OCI-LY7 (cell line): ENCODE data around the gene C2orf81. TPM values are rescaled to one million over a fixed set of nuclear protein-coding genes. Genes with fewer than 3 reads are reported as not detected.

ENCODE experiments used
- BruUV-seq: library from RNA; stranded (reverse); fragments of 400-500 nt; replicated peaks from 2 replicates; lab custom pipeline; 2021; lab: Mats Ljungman, UMichigan
- CTCF ChIA-PET: fragments of 300-600 bp; sonication (Branson Sonifier 250); formaldehyde crosslinking; loops from one replicate; lab custom pipeline; 2022; ENCODE audit warnings: antibody characterized with exemption; ENCODE audit not compliant: unreplicated experiment; lab: Charles Lee
- POLR2A ChIA-PET: fragments of 300-600 bp; sonication (Branson Sonifier 250); formaldehyde crosslinking; loops from one replicate; lab custom pipeline; 2022; ENCODE audit warnings: antibody characterized with exemption; lab: Charles Lee
- DNase-seq: peaks from one replicate; pipeline ENCODE4 v3.0.0-alpha.2; 2015; ENCODE audit warnings: low spot score
- H2AFZ ChIP-seq: fragments of 200-600 bp; sonication (generic), shearing (Covaris generic); 2 replicates; pipeline ENCODE4 v1.6.1; 2014; ENCODE audit warnings: mild to moderate bottlenecking, antibody characterized with exemption, low read length, moderate library complexity
- H3K27ac ChIP-seq: fragments of 200-600 bp; sonication (generic); 2 replicates; pipeline ENCODE4 v1.5.1; 2014; ENCODE audit warnings: mixed run types, low read depth, mild to moderate bottlenecking, moderate library complexity, low read length, inconsistent platforms; ENCODE audit not compliant: poor library complexity, severe bottlenecking
- H3K36me3 ChIP-seq: fragments of 200-600 bp; sonication (generic); 2 replicates; pipeline ENCODE4 v1.6.1; 2014; ENCODE audit warnings: mild to moderate bottlenecking, antibody characterized with exemption, low read length, moderate library complexity, mixed read lengths; ENCODE audit not compliant: insufficient read depth
- H3K4me1 ChIP-seq: fragments of 200-600 bp; sonication (generic); 2 replicates; pipeline ENCODE4 v1.5.1; 2014; ENCODE audit warnings: mild to moderate bottlenecking, low read length; ENCODE audit not compliant: insufficient read depth, poor library complexity, severe bottlenecking
- H3K4me2 ChIP-seq: fragments of 200-600 bp; sonication (generic); 2 replicates; pipeline ENCODE4 v1.6.1; 2014; ENCODE audit warnings: mild to moderate bottlenecking, low read length
- H3K4me3 ChIP-seq: fragments of 200-600 bp; sonication (generic); 2 replicates; pipeline ENCODE4 v1.5.1; 2014; ENCODE audit warnings: mild to moderate bottlenecking, low read depth, low read length; ENCODE audit not compliant: poor library complexity, severe bottlenecking
- H3K79me2 ChIP-seq: fragments of 200-600 bp; sonication (generic); 2 replicates; pipeline ENCODE4 v1.6.1; 2016; ENCODE audit warnings: low read depth, mild to moderate bottlenecking, low read length, moderate library complexity, mixed read lengths; ENCODE audit not compliant: insufficient read depth
- H3K9me2 ChIP-seq: fragments of 200-600 bp; sonication (generic); 2 replicates; pipeline ENCODE4 v1.6.1; 2016; ENCODE audit warnings: mild to moderate bottlenecking, low read length, mixed read lengths; ENCODE audit not compliant: insufficient read depth
- H3K9me3 ChIP-seq: fragments of 200-600 bp; sonication (generic); 2 replicates; pipeline ENCODE4 v1.6.1; 2014; ENCODE audit warnings: mild to moderate bottlenecking, mixed run types, low read length, mixed read lengths
- H4K20me1 ChIP-seq: fragments of 200-600 bp; sonication (generic); 2 replicates; pipeline ENCODE4 v1.6.1; 2014; ENCODE audit warnings: mild to moderate bottlenecking, antibody characterized with exemption, low read length, moderate library complexity, mixed read lengths; ENCODE audit not compliant: insufficient read depth
- CTCF ChIP-seq: fragments of 200-600 bp; sonication (generic); conservative IDR thresholded peaks from 2 replicates; pipeline ENCODE4 v1.5.1; 2014; ENCODE audit warnings: mild to moderate bottlenecking, antibody characterized with exemption, low read length, moderate library complexity, mixed read lengths
- EZH2phosphoT487 ChIP-seq: fragments of 200-600 bp; sonication (generic); IDR thresholded peaks from 2 replicates; pipeline ENCODE4 v1.6.1; 2018; ENCODE audit warnings: low read depth, borderline replicate concordance, mild to moderate bottlenecking, mixed run types, antibody characterized with exemption, low read length, moderate library complexity, mixed read lengths
- intact Hi-C: fragments of 100-400 bp; cut with micrococcal nuclease; formaldehyde crosslinking; loops from one replicate; pipeline ENCODE4 v1.10.0; 2022; ENCODE audit not compliant: unreplicated experiment
- total RNA-seq, 2 experiments: library from RNA; depleted of rRNA in 1 of 2; stranded (reverse); fragments of >200 nt in 1 of 2; shearing (Covaris generic) in 1 of 2; gene quantifications; 2 replicates each; pipeline ENCODE4 v1.2.3, GENCODE V29; 2014 to 2022

Gene C2orf81
- total RNA-seq, 2 experiments from 2014 or later: 3.2 to 22.5 TPM

GRCh38 chr2:74373985-74374384 lies 47.4 kb downstream of the C2orf81 start:
- peaks cover 38% of the 10 kb centered on the region for H3K36me3 ChIP-seq
- H3K4me2 ChIP-seq: no peak overlapping the region
- ChIA-PET POLR2A (no interaction called here), CTCF (no interaction called here)
- TF ChIP-seq CTCF (no peak), EZH2phosphoT487 (no peak)
- no peak overlapping the region for H3K4me3 ChIP-seq
- no peak for DNase-seq
- BruUV-seq: no TSS peak
- no peaks in the 10 kb centered on the region for H3K79me2 ChIP-seq
- no peaks in the 10 kb centered on the region for H3K9me3 ChIP-seq
- no peaks in the 10 kb centered on the region for H3K9me2 ChIP-seq
- no peaks in the 10 kb centered on the region for H3K4me1 ChIP-seq
- intact Hi-C loops: no loop called here
- H2AFZ ChIP-seq: no peak overlapping the region
- H4K20me1 ChIP-seq: no peaks in the 10 kb centered on the region
- no peak overlapping the region for H3K27ac ChIP-seq

GRCh38 chr2:74373221-74373676 lies 48.2 kb downstream of the C2orf81 start:
- no TSS peak for BruUV-seq
- no peak overlapping the region for H3K4me3 ChIP-seq
- CTCF ChIA-PET: no interaction called here
- intact Hi-C loops: no loop called here
- peaks cover 45% of the 10 kb centered on the region for H3K36me3 ChIP-seq
- no peaks in the 10 kb centered on the region for H3K4me1 ChIP-seq
- H3K9me2 ChIP-seq: no peaks in the 10 kb centered on the region
- no peak for TF ChIP-seq EZH2phosphoT487
- TF ChIP-seq CTCF: no peak
- no peak overlapping the region for H2AFZ ChIP-seq
- no peaks in the 10 kb centered on the region for H4K20me1 ChIP-seq
- H3K9me3 ChIP-seq: no peaks in the 10 kb centered on the region
- POLR2A ChIA-PET: no interaction called here
- DNase-seq: no peak
- no peak overlapping the region for H3K4me2 ChIP-seq
- H3K27ac ChIP-seq: no peak overlapping the region
- no peaks in the 10 kb centered on the region for H3K79me2 ChIP-seq

- intact Hi-C loops: no loop called here
- BruUV-seq: no TSS peak
- no peaks in the 10 kb centered on the region for H3K79me2 ChIP-seq
- ChIA-PET POLR2A (no interaction called here), CTCF (no interaction called here)
- no peak overlapping the region for H2AFZ ChIP-seq
- no peak for TF ChIP-seq CTCF
- TF ChIP-seq EZH2phosphoT487: no peak
- no peak for DNase-seq
- no peak overlapping the region for H3K27ac ChIP-seq
- peaks cover 47% of the 10 kb centered on the region for H3K36me3 ChIP-seq
- no peaks in the 10 kb centered on the region for H3K9me3 ChIP-seq
- no peak overlapping the region for H3K4me2 ChIP-seq
- H3K4me3 ChIP-seq: no peak overlapping the region
- H4K20me1 ChIP-seq: no peaks in the 10 kb centered on the region
- H3K4me1 ChIP-seq: no peaks in the 10 kb centered on the region
- no peaks in the 10 kb centered on the region for H3K9me2 ChIP-seq
Observed at GRCh38 chr2:74372674-74373073, 48.7 kb downstream of the C2orf81 start.
